NCI-H2029 treated with DMSO at 0.1 percent for 48 hours (cell line): ENCODE measurements around the gene MVP.
A peak's percentile ranks its signal among the peaks of the same experiment; 100 is the strongest.
"Not testable (repeated sequence)": the region's sequence is repeated elsewhere in the genome, so short reads cannot be mapped to it uniquely, and the experiment has no call there.

Experiments used
- DNase-seq: peaks from one replicate; lab custom pipeline; 2025; lab: John Stamatoyannopoulos, UW

MVP gene

GRCh38 chr16:29842732-29843346 is 22.6 kb downstream of the MVP start:
- DNase-seq, result no peak

- DNase-seq, result no peak
Observed at GRCh38 chr16:29843931-29844330, 23.7 kb downstream of the MVP start.

- DNase-seq, result no peak
Observed at GRCh38 chr16:29844575-29845331, 24.5 kb downstream of the MVP start.

GRCh38 chr16:29845656-29846055 is 25.4 kb downstream of the MVP start:
- DNase-seq, result no peak

GRCh38 chr16:29848420-29849297 is 28.4 kb downstream of the MVP start:
- DNase-seq, result no peak

- no peak for DNase-seq
Observed at GRCh38 chr16:29849505-29849904, 29.2 kb downstream of the MVP start.

- DNase-seq, result no peak
Observed at GRCh38 chr16:29850998-29851397, 30.7 kb downstream of the MVP start.

GRCh38 chr16:29852654-29853053 is 32.4 kb downstream of the MVP start:
- no peak for DNase-seq

- no peak for DNase-seq
Observed at GRCh38 chr16:29854520-29855100, 34.3 kb downstream of the MVP start.

GRCh38 chr16:29857133-29857760 is 37.0 kb downstream of the MVP start:
- DNase-seq, result no peak

GRCh38 chr16:29858149-29858849 is 38.0 kb downstream of the MVP start:
- no peak for DNase-seq

GRCh38 chr16:29858974-29859373 is 38.7 kb downstream of the MVP start:
- no peak for DNase-seq

- DNase-seq, result no peak
Observed at GRCh38 chr16:29860218-29860617, 40.0 kb downstream of the MVP start.

GRCh38 chr16:29862383-29862883 is 42.2 kb downstream of the MVP start:
- no peak for DNase-seq

- peak; percentile 97 for DNase-seq
Observed at GRCh38 chr16:29862884-29863668, 42.8 kb downstream of the MVP start, which contains the start of gene CDIPT. Gene CDIPT (minus strand): TSS chr16:29863226. CDS start chr16:29862857, 369 bp downstream.

- no peak for DNase-seq
Observed at GRCh38 chr16:29863669-29863984, 43.4 kb downstream of the MVP start.

- no peak for DNase-seq
Observed at GRCh38 chr16:29864205-29864604, 43.9 kb downstream of the MVP start.

- no peak for DNase-seq
Observed at GRCh38 chr16:29868396-29869009, 48.2 kb downstream of the MVP start.

GRCh38 chr16:29869067-29869466 is 48.8 kb downstream of the MVP start:
- not testable (repeated sequence) for DNase-seq
